ENCODE results near the gene ASCL4. TPM values are rescaled to one million over a fixed set of nuclear protein-coding genes. Genes with fewer than 3 reads are reported as not detected.

The ASCL4 gene
- total RNA-seq, 1 experiment from 2014 or later, result not detected

GRCh38 chr12:107764626-107765025, 9.9 kb upstream of the ASCL4 start:
- Histone ChIP-seq H3K36me3 (ENCODE audit: low read depth) (no peaks in the 10 kb centered on the region), H3K4me1 (replicated peaks; ENCODE audit: insufficient read depth) (peaks cover 12% of the 10 kb centered on the region; the same call in 1 of the 2 replicates), H3K27me3 (ENCODE audit: insufficient read depth, low read depth) (peaks cover 28% of the 10 kb centered on the region), H4K20me1 (ENCODE audit: insufficient read depth) (no peaks in the 10 kb centered on the region), H2AFZ (no peak overlapping the region), H3K27ac (no peak overlapping the region), H3K4me2 (no peak overlapping the region), H3K4me3 (no peak overlapping the region), H3K9me2 (ENCODE audit: insufficient read depth) (no peaks in the 10 kb centered on the region), H3F3A (ENCODE audit: insufficient read depth, low read depth) (peaks cover 15% of the 10 kb centered on the region), H3K9me3 (ENCODE audit: insufficient read depth, low read depth) (no peaks in the 10 kb centered on the region), H3K79me2 (ENCODE audit: low read depth) (peaks cover 9% of the 10 kb centered on the region)
- ChIA-PET POLR2A (ENCODE audit: unreplicated experiment) (no interaction called here), CTCF (no interaction called here)
- no peak for TF ChIP-seq EZH2 (IDR thresholded peaks at IDR 0.05; ENCODE audit: low read depth)
- TF ChIP-seq CTCF (conservative IDR thresholded peaks at IDR 0.05), result no peak
- BruUV-seq (replicated peaks), result no TSS peak
- DNase-seq, result no peak
- intact Hi-C loops (cut with micrococcal nuclease; ENCODE audit: unreplicated experiment), result loop anchor here (5.0 kb wide), 1 partner anchor 77 kb away; the partner anchor contains the start of gene PWP1

GRCh38 chr12:107765316-107765715, 9.2 kb upstream of the ASCL4 start:
- 0 out of 2 replicates have a peak, but pooled peaks cover 7% of the 10 kb centered on the region for H3K4me1 ChIP-seq (replicated peaks; ENCODE audit: insufficient read depth)
- no peaks in the 10 kb centered on the region for H3K36me3 ChIP-seq (ENCODE audit: low read depth)
- ChIA-PET POLR2A (ENCODE audit: unreplicated experiment) (no interaction called here), CTCF (no interaction called here)
- TF ChIP-seq CTCF (conservative IDR thresholded peaks at IDR 0.05) (no peak), EZH2 (IDR thresholded peaks at IDR 0.05; ENCODE audit: low read depth) (no peak)
- no peak for DNase-seq
- no peak overlapping the region for H3K4me2 ChIP-seq
- peaks cover 10% of the 10 kb centered on the region for H3F3A ChIP-seq (ENCODE audit: insufficient read depth, low read depth)
- no peaks in the 10 kb centered on the region for H3K9me2 ChIP-seq (ENCODE audit: insufficient read depth)
- H3K79me2 ChIP-seq (ENCODE audit: low read depth), result peaks cover 2% of the 10 kb centered on the region
- H3K4me3 ChIP-seq, result no peak overlapping the region
- no peak overlapping the region for H3K27ac ChIP-seq
- no TSS peak for BruUV-seq (replicated peaks)
- no peaks in the 10 kb centered on the region for H3K9me3 ChIP-seq (ENCODE audit: insufficient read depth, low read depth)
- peaks cover 33% of the 10 kb centered on the region for H3K27me3 ChIP-seq (ENCODE audit: insufficient read depth, low read depth)
- H4K20me1 ChIP-seq (ENCODE audit: insufficient read depth), result no peaks in the 10 kb centered on the region
- H2AFZ ChIP-seq, result no peak overlapping the region
- intact Hi-C loops (cut with micrococcal nuclease; ENCODE audit: unreplicated experiment), result no loop called here

- Histone ChIP-seq H2AFZ (no peak overlapping the region), H3K79me2 (ENCODE audit: low read depth) (no peaks in the 10 kb centered on the region), H3K4me3 (no peak overlapping the region), H3K4me1 (replicated peaks; ENCODE audit: insufficient read depth) (no peaks in the 10 kb centered on the region), H3K9me2 (ENCODE audit: insufficient read depth) (no peaks in the 10 kb centered on the region), H3K9me3 (ENCODE audit: insufficient read depth, low read depth) (no peaks in the 10 kb centered on the region), H3K27ac (no peak overlapping the region), H3K36me3 (ENCODE audit: low read depth) (no peaks in the 10 kb centered on the region), H4K20me1 (ENCODE audit: insufficient read depth) (no peaks in the 10 kb centered on the region), H3F3A (ENCODE audit: insufficient read depth, low read depth) (no peaks in the 10 kb centered on the region), H3K27me3 (ENCODE audit: insufficient read depth, low read depth) (peaks cover 55% of the 10 kb centered on the region), H3K4me2 (no peak overlapping the region)
- ChIA-PET CTCF (no interaction called here), POLR2A (ENCODE audit: unreplicated experiment) (no interaction called here)
- intact Hi-C loops (cut with micrococcal nuclease; ENCODE audit: unreplicated experiment), result no loop called here
- BruUV-seq (replicated peaks), result no TSS peak
- TF ChIP-seq EZH2 (IDR thresholded peaks at IDR 0.05; ENCODE audit: low read depth) (no peak), CTCF (conservative IDR thresholded peaks at IDR 0.05) (no peak)
- no peak for DNase-seq
These were observed 7.0 kb upstream of the ASCL4 start for GRCh38 chr12:107767466-107767865.

All from PC-9 (cell line).